OCI-LY3 (cell line): ENCODE results near the gene FFAR2.

Experiments
- CTCF ChIP-seq: fragments of 200-600, 300-600 bp; sonication (generic); IDR thresholded peaks from 2 replicates; pipeline ENCODE4 v1.5.1; 2014; ENCODE audit warnings: antibody characterized with exemption, low read length, low read depth
- EZH2phosphoT487 ChIP-seq: fragments of 200-600 bp; shearing (Covaris generic); IDR thresholded peaks from 2 replicates; pipeline ENCODE4 v1.6.1; 2018; ENCODE audit warnings: antibody characterized with exemption, mixed run types, low read depth

GRCh38 chr19:35497406-35497805 lies 49.3 kb downstream of the FFAR2 start:
- TF ChIP-seq CTCF (no peak), EZH2phosphoT487 (no peak)
